Esophagus squamous epithelium (tissue), 5 donors: Measurements from ENCODE around the gene KIF2A. TPM values are rescaled to one million over a fixed set of nuclear protein-coding genes. Genes with fewer than 3 reads are reported as not detected.

Experiments used
- DNase-seq: peaks from one replicate; lab custom pipeline; 2025; lab: John Stamatoyannopoulos, UW
- H3K27ac ChIP-seq, 4 donors: fragments of 200-600 bp; sonication (generic); one replicate each; pipeline ENCODE4 v1.5.1; 2016 to 2019; ENCODE audit warnings: mild to moderate bottlenecking in 1 of 4
- H3K27me3 ChIP-seq, 4 donors: fragments of 200-600 bp; sonication (generic); 1 replicate in 3 of 4; 2 replicates in 1 of 4; pipeline versions ENCODE4 v1.5.1 to v1.6.0; 2017 to 2021; ENCODE audit warnings: antibody characterized with exemption in 1 of 4
- H3K36me3 ChIP-seq, 3 donors: fragments of 200-600 bp; sonication (generic); one replicate each; pipeline ENCODE4 v1.5.1; 2016 to 2019
- H3K4me1 ChIP-seq, 3 donors: fragments of 200-600 bp; sonication (generic); one replicate each; pipeline ENCODE4 v1.5.1; 2017 to 2019
- H3K4me3 ChIP-seq, 4 donors: fragments of 200-600 bp; sonication (generic); 1 replicate in 3 of 4; 2 replicates in 1 of 4; pipeline ENCODE4 v1.5.1; 2016 to 2019; ENCODE audit warnings: mild to moderate bottlenecking in 2 of 4, moderate library complexity in 1 of 4
- H3K9me3 ChIP-seq, 3 donors: fragments of 200-600 bp; sonication (generic); one replicate each; pipeline ENCODE4 v1.5.1; 2016 to 2019
- POLR2A ChIP-seq, 4 donors: fragments of 450-650 bp; IDR thresholded peaks; one replicate each; pipeline ENCODE4 v1.6.1; 2017; ENCODE audit warnings: antibody characterized with exemption in 4 of 4, mild to moderate bottlenecking in 4 of 4, moderate library complexity in 3 of 4
- WGBS, 2 donors: methylation state at CpG; one replicate each; pipeline ENCODE4 v1.1.5; 2018; 5-methylcytosine and 5-hydroxymethylcytosine counted together
- intact Hi-C: fragments of 100-400 bp; cut with DNase I; formaldehyde crosslinking; loops from one replicate; pipeline ENCODE4 v1.15.0; 2022
- total RNA-seq, 4 donors: library from RNA; depleted of rRNA; stranded (reverse); fragments of >200 nt; gene quantifications; one replicate each; pipeline ENCODE4 v1.1.0, GENCODE V29; 2016
- TF ChIP-seq, protein P1 (sequence below), 6 experiments: fragments of 450-650 bp in 4 of 6; fragments of 200-600 bp in 2 of 6; sonication (generic) in 2 of 6; IDR thresholded peaks; one replicate each; pipeline ENCODE4 v1.5.1; 2016 to 2019; ENCODE audit warnings: antibody characterized with exemption in 6 of 6, mild to moderate bottlenecking in 4 of 6, moderate library complexity in 4 of 6
- donor health status: DM: yes; HTN: yes; CAD: no.

Gene KIF2A
- total RNA-seq, 4 donors from 2014 or later, result 14.0 to 43.1 (median 26.4) TPM

DNA sequence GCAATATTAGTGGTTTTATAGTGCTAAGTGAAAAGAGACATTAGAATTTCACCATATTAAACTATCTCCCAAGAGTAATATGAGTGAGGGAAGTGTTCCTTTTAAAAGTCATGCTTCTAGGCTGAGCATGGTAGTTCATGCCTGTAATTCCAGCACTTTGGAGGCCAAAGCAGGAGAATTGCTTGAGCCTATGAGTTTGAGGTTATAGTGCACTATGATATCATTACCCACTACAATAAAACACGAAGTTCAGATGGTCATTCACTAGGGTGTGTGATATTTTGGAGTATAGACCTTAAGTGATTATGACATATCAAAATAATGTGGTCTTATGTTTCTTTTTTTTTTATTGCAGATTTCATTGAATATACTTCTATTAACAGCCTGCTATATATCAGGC lies 6.7 kb downstream of the KIF2A start:
- H3K27ac ChIP-seq, result no peak overlapping the region

DNA sequence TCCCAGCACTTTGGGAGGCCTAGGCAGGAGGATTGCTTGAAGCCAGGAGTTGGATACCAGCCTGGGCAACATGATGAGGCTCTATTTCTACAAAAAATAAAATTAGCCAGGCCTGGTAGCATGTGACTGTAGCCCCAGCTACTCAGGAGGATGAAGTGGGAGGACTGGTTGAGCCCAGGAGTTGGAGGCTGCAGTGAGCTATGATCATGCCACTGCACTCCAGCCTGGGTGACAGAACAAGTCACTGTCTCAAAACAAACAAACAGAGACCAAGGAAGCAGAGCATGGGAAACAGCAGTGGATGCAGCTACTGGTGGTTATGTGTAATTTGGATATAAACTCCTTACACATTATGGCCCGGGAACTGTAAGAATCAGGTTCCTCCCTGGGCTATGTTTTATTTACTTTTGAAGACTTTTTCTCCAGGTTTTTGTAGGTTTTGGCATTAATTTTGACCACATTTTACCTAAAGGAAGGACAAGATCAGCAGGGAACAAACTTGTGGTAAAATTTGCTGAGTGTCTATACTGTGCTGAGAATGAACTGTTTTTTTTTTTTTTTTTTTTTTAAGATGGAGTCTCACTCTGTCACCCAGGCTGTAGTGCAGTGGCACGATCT lies 8.3 kb downstream of the KIF2A start:
- DNase-seq, result no peak
- 90 to 94% methylated on average over 2 of the region's 2 CpGs for WGBS, 2 donors
- Histone ChIP-seq H3K36me3 (no peaks in the 10 kb centered on the region), H3K4me3 (no peak overlapping the region), H3K27me3 (no peaks in the 10 kb centered on the region), H3K9me3 (no peaks in the 10 kb centered on the region), H3K4me1 (peaks cover 0 to 36% (median 15%) of the 10 kb centered on the region in 3 donors), H3K27ac (no peak overlapping the region)
- TF ChIP-seq POLR2A (IDR thresholded peaks at IDR 0.05), result no peak
- intact Hi-C loops, result no loop called here

More for the DNA sequence above, 6.7 kb downstream of the KIF2A start:
- Histone ChIP-seq H3K27me3 (no peaks in the 10 kb centered on the region), H3K4me3 (no peak overlapping the region), H3K4me1 (peaks cover 0 to 45% (median 11%) of the 10 kb centered on the region in 3 donors), H3K9me3 (no peaks in the 10 kb centered on the region), H3K36me3 (no peaks in the 10 kb centered on the region)
- WGBS, 2 donors, result 57 to 85% methylated on average over 1 of the region's 1 CpG
- no peak for DNase-seq
- TF ChIP-seq, protein P1, sequence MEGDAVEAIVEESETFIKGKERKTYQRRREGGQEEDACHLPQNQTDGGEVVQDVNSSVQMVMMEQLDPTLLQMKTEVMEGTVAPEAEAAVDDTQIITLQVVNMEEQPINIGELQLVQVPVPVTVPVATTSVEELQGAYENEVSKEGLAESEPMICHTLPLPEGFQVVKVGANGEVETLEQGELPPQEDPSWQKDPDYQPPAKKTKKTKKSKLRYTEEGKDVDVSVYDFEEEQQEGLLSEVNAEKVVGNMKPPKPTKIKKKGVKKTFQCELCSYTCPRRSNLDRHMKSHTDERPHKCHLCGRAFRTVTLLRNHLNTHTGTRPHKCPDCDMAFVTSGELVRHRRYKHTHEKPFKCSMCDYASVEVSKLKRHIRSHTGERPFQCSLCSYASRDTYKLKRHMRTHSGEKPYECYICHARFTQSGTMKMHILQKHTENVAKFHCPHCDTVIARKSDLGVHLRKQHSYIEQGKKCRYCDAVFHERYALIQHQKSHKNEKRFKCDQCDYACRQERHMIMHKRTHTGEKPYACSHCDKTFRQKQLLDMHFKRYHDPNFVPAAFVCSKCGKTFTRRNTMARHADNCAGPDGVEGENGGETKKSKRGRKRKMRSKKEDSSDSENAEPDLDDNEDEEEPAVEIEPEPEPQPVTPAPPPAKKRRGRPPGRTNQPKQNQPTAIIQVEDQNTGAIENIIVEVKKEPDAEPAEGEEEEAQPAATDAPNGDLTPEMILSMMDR (IDR thresholded peaks at IDR 0.05), result no peak
- no peak for TF ChIP-seq POLR2A (IDR thresholded peaks at IDR 0.05)
- intact Hi-C loops, result no loop called here

DNA sequence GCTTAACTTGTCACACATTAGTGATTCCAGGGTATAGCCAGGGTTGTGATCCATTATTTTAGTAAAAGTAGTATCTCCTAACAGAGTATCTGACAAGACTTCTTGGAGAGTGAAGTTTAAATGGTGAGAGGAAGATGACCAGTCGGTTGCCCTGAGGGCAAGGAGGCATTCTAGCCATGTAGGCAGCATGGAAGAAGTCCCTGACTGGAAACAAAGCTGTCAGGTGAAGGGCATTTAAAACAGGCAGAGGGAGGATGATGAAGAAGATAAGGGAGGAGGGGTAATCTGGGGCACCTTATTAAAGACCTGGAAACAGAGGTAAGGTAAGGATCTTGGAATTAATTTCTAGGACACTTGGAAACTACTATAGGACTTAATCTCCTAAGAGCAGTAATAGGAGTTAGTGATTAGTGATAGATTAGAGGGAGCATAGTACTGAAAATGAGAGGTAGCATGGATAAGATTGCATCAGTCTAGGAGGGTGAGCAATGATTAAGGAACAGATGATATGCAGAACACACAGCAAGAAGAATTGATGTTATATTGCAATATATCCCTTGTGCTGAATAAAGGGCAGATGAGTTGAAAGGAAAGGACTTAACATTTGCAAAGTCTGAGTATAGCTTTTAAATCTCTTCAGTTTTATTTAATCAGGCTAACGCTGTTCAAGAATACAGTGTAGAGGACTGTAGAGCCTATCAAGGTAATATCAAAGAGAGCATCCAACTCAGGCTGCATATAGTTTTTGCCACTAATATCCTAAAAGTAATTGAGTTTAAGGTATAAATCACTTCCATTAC lies 9.6 kb downstream of the KIF2A start:
- H3K36me3 ChIP-seq, result no peaks in the 10 kb centered on the region
- no peaks in the 10 kb centered on the region for H3K9me3 ChIP-seq
- peaks cover 0 to 31% (median 15%) of the 10 kb centered on the region in 3 donors for H3K4me1 ChIP-seq
- intact Hi-C loops, result no loop called here
- no peak for TF ChIP-seq POLR2A (IDR thresholded peaks at IDR 0.05)
- TF ChIP-seq, protein P1 (IDR thresholded peaks at IDR 0.05), result no peak
- no peak overlapping the region for H3K4me3 ChIP-seq
- 80 to 85% methylated on average over 2 of the region's 2 CpGs for WGBS, 2 donors
- no peaks in the 10 kb centered on the region for H3K27me3 ChIP-seq
- H3K27ac ChIP-seq, result no peak overlapping the region
- no peak for DNase-seq

DNA sequence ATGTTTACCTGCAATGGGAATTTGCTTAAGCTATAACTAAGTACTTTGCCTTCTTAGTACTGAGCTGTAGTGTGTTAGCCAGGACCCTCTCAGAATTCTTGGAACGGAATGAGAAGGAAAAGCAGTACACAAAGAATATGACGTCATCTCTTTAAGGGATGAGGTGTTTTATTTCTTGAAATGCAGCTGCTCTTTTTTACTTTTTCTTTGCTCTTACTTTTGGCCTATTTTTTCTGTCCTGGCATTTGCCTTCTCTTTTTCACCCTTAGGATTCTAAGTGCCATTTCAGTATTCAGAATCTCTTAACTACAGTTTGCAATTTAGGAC lies 10.1 kb downstream of the KIF2A start:
- Histone ChIP-seq H3K4me1 (peaks cover 0 to 25% (median 15%) of the 10 kb centered on the region in 3 donors), H3K36me3 (no peaks in the 10 kb centered on the region), H3K27me3 (no peaks in the 10 kb centered on the region), H3K4me3 (no peak overlapping the region), H3K27ac (no peak overlapping the region), H3K9me3 (no peaks in the 10 kb centered on the region)
- 17 to 21% methylated on average over 2 of the region's 2 CpGs for WGBS, 2 donors
- DNase-seq, result no peak
- intact Hi-C loops, result no loop called here
- no peak for TF ChIP-seq POLR2A (IDR thresholded peaks at IDR 0.05)
- TF ChIP-seq, protein P1 (IDR thresholded peaks at IDR 0.05), result no peak

DNA sequence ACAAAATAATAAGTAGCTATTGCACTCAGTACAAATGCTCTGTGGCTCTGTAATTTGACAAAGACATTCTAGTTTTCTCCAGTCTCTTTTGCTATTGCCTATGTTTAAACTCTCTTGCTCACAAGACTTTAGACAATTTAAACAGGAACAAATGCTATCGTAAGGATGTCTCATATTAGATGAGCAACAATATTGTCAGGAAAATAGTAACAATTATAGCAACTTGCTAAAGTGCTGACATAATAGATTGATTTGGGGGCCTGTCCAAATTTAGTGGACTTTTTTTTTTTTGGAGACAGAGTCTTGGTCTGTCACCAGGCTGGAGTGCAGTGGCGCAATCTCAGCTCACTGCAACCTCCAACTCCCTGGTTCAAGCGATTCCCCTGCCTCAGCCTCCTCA lies 11.8 kb downstream of the KIF2A start:
- Histone ChIP-seq H3K27ac (no peak overlapping the region), H3K27me3 (no peaks in the 10 kb centered on the region), H3K4me3 (no peak overlapping the region), H3K4me1 (peaks cover 0 to 11% (median 9%) of the 10 kb centered on the region in 3 donors), H3K9me3 (no peaks in the 10 kb centered on the region), H3K36me3 (peaks cover 0 to 7% (median 0%) of the 10 kb centered on the region in 3 donors)
- WGBS, 2 donors, result 91 to 93% methylated on average over 3 of the region's 3 CpGs
- no peak for DNase-seq
- intact Hi-C loops, result no loop called here
- TF ChIP-seq POLR2A (IDR thresholded peaks at IDR 0.05), result no peak
- TF ChIP-seq, protein P1 (IDR thresholded peaks at IDR 0.05), result no peak
